ENCODE data around the gene AVPI1. TPM values are rescaled to one million over a fixed set of nuclear protein-coding genes. Genes with fewer than 3 reads are reported as not detected.
A peak's percentile ranks its signal among the peaks of the same experiment; 100 is the strongest.

Gene AVPI1, protein sequence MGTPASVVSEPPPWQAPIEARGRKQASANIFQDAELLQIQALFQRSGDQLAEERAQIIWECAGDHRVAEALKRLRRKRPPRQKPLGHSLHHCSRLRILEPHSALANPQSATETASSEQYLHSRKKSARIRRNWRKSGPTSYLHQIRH
- 100 to 1,000 TPM in 1 of 4 donors, 10 to 100 TPM in 3; 34.2 to 136 (median 45.4) TPM for total RNA-seq

DNA sequence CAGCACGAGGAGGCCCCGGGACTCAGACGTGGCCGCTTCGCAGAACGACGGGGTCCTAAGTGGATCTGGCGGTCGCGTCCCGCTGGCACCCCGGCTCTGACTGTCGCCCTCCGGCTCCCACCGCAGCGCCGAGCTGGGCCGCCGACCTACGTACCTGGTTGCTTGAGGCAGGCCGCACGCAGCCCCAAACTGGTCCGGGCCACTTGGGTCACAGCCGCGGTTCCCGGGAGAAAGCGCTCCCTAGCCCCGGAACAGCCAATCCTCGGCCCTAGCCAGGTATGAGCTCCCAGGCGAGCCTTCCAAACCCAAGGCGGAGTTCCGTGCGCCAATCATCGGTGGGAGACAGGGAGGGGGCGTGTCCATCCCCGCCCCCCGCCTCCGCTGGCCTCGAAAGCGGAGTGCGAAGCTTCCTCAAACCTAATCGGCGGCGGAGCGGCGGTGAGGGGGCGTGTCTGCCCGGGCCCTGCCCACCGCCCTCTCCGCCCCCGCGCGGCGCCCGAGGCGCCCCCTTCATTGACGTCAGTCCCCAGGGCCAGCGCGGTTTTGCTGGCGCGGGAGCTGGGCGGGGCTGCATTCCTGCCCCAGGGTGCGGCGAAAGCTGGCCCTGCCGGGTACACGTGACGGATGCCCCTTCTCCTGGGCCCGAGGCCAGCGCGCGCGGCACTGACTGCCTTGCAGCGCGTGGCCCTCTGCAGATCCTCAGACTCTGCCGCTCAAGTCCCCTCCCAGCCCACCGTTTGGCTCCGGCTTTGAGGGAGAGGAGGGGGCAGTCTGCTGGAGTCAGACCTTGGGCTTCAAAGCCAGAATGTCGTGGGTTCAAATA lies at the start of gene AVPI1:
Gene AVPI1 (minus strand): TSS at position 280 of the 823 bp plus-strand sequence. CDS start 7,336 bp downstream, outside the sequence.
- Histone ChIP-seq H3K36me3 (no peaks in the 10 kb centered on the region), H3K9me3 (no peaks in the 10 kb centered on the region), H3K4me1 (peaks cover 6 to 62% (median 26%) of the 10 kb centered on the region in 3 donors), H3K27ac (peak within 1 kb of the TSS; percentile 93 to 97 (median 96)), H3K27me3 (no peaks in the 10 kb centered on the region), H3K4me3 (peak within 1 kb of the TSS; percentile 58 to 82)
- WGBS, 2 donors (ENCODE audit: low coverage in 1 of 2) = 0% methylated on average over 1 of the region's 78 CpGs; no CpG with 5 or more reads in 1 of the 2 donors
- TF ChIP-seq POLR2A (IDR thresholded peaks at IDR 0.05) = peak; percentile 99
- peak; percentile 97 for TF ChIP-seq EP300 (IDR thresholded peaks at IDR 0.05)
- TF ChIP-seq, protein P1, sequence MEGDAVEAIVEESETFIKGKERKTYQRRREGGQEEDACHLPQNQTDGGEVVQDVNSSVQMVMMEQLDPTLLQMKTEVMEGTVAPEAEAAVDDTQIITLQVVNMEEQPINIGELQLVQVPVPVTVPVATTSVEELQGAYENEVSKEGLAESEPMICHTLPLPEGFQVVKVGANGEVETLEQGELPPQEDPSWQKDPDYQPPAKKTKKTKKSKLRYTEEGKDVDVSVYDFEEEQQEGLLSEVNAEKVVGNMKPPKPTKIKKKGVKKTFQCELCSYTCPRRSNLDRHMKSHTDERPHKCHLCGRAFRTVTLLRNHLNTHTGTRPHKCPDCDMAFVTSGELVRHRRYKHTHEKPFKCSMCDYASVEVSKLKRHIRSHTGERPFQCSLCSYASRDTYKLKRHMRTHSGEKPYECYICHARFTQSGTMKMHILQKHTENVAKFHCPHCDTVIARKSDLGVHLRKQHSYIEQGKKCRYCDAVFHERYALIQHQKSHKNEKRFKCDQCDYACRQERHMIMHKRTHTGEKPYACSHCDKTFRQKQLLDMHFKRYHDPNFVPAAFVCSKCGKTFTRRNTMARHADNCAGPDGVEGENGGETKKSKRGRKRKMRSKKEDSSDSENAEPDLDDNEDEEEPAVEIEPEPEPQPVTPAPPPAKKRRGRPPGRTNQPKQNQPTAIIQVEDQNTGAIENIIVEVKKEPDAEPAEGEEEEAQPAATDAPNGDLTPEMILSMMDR (IDR thresholded peaks at IDR 0.05) = no peak
- peak; percentile 98 for TF ChIP-seq POLR2AphosphoS5 (IDR thresholded peaks at IDR 0.05)
- ATAC-seq = peak; percentile 90

DNA sequence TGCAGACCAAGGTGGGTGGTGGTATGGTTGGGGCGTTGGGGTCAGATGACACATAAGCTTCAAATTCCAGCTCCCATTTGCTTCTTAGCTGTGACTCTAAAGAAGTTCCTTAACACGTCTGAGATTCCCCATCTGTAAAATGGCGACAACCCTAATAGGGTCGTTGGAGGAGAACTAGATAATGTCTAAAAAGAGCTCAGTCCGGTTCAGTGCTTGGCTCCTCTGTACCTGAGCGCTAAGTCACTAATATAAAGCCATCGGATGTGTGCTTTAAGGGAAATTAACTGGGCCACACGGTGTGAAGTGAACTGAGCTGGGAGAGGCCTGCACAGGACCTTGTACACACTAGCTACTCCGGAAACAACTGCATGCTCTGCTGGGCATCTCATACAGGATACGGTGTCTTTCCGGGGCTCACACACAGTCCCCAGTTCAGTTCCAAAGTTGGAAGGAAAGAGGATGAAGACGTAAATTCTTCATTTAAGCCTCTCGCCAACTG lies 49.4 kb upstream of the AVPI1 start:
- Histone ChIP-seq H3K9me3 (no peaks in the 10 kb centered on the region), H3K27ac (peak overlapping the region in 3 of 4 donors; percentile 94 to 97 (median 95)), H3K4me3 (peak overlapping the region; percentile 92 to 97), H3K36me3 (peaks cover 0 to 26% of the 10 kb centered on the region in 2 donors), H3K4me1 (peaks cover 7 to 41% (median 14%) of the 10 kb centered on the region in 3 donors), H3K27me3 (no peaks in the 10 kb centered on the region)
- peak; percentile 39 for ATAC-seq
- 50 to 60% methylated on average over 2 to 9 of the region's 13 CpGs for WGBS, 2 donors (ENCODE audit: low coverage in 1 of 2)
- TF ChIP-seq, protein P1 (IDR thresholded peaks at IDR 0.05) = no peak
- no peak for TF ChIP-seq POLR2A (IDR thresholded peaks at IDR 0.05)
- TF ChIP-seq EP300 (IDR thresholded peaks at IDR 0.05) = no peak
- TF ChIP-seq POLR2AphosphoS5 (IDR thresholded peaks at IDR 0.05) = no peak

DNA sequence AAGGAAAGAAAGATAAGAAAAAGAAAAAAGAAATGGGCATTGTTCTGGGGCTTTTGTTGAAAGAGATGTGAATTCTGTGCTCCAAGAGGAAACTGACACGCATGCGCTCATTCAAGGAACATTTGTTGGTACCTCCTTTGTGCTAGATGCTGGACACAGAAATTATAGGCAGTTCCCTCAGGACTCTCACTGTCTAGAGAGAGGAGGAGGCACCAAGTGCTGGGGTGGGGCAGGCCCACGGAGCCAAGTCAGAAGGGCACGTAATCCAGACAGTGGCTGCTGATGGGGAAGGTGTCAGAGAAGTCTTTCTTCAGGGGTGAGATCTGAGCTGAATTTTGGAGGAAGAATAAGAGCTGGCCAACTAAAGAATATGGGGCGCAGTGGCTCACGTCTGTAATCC lies 47.0 kb upstream of the AVPI1 start:
- Histone ChIP-seq H3K9me3 (no peaks in the 10 kb centered on the region), H3K27me3 (no peaks in the 10 kb centered on the region), H3K4me1 (peaks cover 7 to 31% (median 14%) of the 10 kb centered on the region in 3 donors), H3K4me3 (no peak overlapping the region), H3K36me3 (peaks cover 0 to 7% of the 10 kb centered on the region in 2 donors), H3K27ac (no peak overlapping the region)
- no peak for ATAC-seq
- 78 to 85% methylated on average over 6 of the region's 6 CpGs for WGBS, 2 donors (ENCODE audit: low coverage in 1 of 2)
- TF ChIP-seq POLR2A (IDR thresholded peaks at IDR 0.05) (no peak), POLR2AphosphoS5 (IDR thresholded peaks at IDR 0.05) (no peak), EP300 (IDR thresholded peaks at IDR 0.05) (no peak)

DNA sequence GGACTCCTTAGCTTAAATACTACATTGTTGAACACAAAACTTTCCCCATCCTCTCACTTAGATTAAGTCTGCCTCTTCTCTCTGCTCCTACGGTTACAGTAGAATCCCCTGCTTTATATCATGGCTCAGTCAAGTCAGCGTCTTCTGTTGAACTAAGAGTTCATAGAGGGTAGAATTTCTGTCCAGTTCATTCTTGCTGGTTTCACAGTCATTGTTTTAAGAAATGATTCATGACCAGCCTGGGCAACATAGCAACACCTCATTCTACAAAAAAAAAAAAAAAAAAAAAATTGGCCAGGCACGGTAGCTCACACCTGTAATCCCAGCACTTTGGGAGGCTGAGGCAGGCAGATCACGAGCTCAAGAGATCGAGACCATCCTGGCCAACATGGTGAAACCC lies 46.2 kb upstream of the AVPI1 start:
- WGBS, 2 donors (ENCODE audit: low coverage in 1 of 2) = 84 to 86% methylated on average over 4 of the region's 5 CpGs

DNA sequence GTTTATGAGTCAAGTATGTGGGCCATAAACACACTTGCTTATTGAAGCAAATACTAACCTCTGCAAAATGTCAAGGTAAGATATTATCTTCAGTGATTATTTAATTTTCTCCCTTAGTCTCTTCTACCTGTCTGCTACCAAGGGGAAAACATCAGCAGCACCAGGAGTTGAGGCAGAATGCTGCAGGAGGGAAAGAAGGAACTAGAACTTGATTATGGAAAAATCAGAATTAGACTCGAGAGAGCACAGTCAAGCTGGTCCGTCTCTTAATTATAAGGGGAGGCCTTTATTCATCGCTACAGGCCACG lies 45.0 kb upstream of the AVPI1 start:
- Histone ChIP-seq H3K27ac (no peak overlapping the region), H3K27me3 (no peaks in the 10 kb centered on the region), H3K36me3 (no peaks in the 10 kb centered on the region), H3K9me3 (no peaks in the 10 kb centered on the region), H3K4me1 (peaks cover 0 to 24% (median 6%) of the 10 kb centered on the region in 3 donors), H3K4me3 (no peak overlapping the region)
- ATAC-seq = no peak
- TF ChIP-seq POLR2AphosphoS5 (IDR thresholded peaks at IDR 0.05) = no peak
- TF ChIP-seq EP300 (IDR thresholded peaks at IDR 0.05) = no peak
- no peak for TF ChIP-seq POLR2A (IDR thresholded peaks at IDR 0.05)
- TF ChIP-seq, protein P1 (IDR thresholded peaks at IDR 0.05) = no peak
- 67 to 69% methylated on average over 4 of the region's 4 CpGs for WGBS, 2 donors (ENCODE audit: low coverage in 1 of 2)

More for the DNA sequence above, 46.2 kb upstream of the AVPI1 start:
- H3K36me3 ChIP-seq = no peaks in the 10 kb centered on the region
- peaks cover 4 to 23% (median 11%) of the 10 kb centered on the region in 3 donors for H3K4me1 ChIP-seq
- no peak for ATAC-seq
- TF ChIP-seq POLR2AphosphoS5 (IDR thresholded peaks at IDR 0.05) = no peak
- TF ChIP-seq, protein P1 (IDR thresholded peaks at IDR 0.05) = no peak
- no peak for TF ChIP-seq POLR2A (IDR thresholded peaks at IDR 0.05)
- TF ChIP-seq EP300 (IDR thresholded peaks at IDR 0.05) = no peak
- no peak overlapping the region for H3K27ac ChIP-seq
- H3K4me3 ChIP-seq = no peak overlapping the region
- H3K9me3 ChIP-seq = no peaks in the 10 kb centered on the region
- H3K27me3 ChIP-seq = no peaks in the 10 kb centered on the region

Data from gastroesophageal sphincter (tissue), 4 donors.